Vagina (tissue), 2 donors: ENCODE measurements around the gene NRP2. TPM values are rescaled to one million over a fixed set of nuclear protein-coding genes. Genes with fewer than 3 reads are reported as not detected.

Experiments
- DNase-seq, 2 donors: peaks; one replicate each; pipeline ENCODE4 v3.0.0-alpha.2; 2017; ENCODE audit errors: extremely low spot score in 2 of 2
- H3K27ac ChIP-seq: fragments of 200-600 bp; sonication (generic); one replicate; pipeline ENCODE4 v1.5.1; 2019
- H3K27me3 ChIP-seq: fragments of 200-600 bp; sonication (generic); one replicate; pipeline ENCODE4 v1.5.1; 2019
- H3K36me3 ChIP-seq, 2 donors: fragments of 200-600 bp; sonication (generic); one replicate each; pipeline ENCODE4 v1.5.1; 2017 to 2019
- H3K4me1 ChIP-seq: fragments of 200-600 bp; sonication (generic); one replicate; pipeline ENCODE4 v1.5.1; 2019
- H3K4me3 ChIP-seq, 2 donors: fragments of 200-600 bp; sonication (generic); 1 replicate in 1 of 2; 2 replicates in 1 of 2; pipeline ENCODE4 v1.5.1; 2016 to 2019
- H3K9me3 ChIP-seq: fragments of 200-600 bp; sonication (generic); one replicate; pipeline ENCODE4 v1.5.1; 2019
- CTCF ChIP-seq, 3 experiments: fragments of 450-650 bp in 2 of 3; fragments of 200-600 bp in 1 of 3; sonication (generic) in 1 of 3; IDR thresholded peaks; one replicate each; pipeline ENCODE4 v1.5.1; 2017 to 2019; ENCODE audit warnings: antibody characterized with exemption in 3 of 3, mild to moderate bottlenecking in 2 of 3, moderate library complexity in 2 of 3
- POLR2A ChIP-seq, 2 donors: fragments of 450-650 bp; IDR thresholded peaks; one replicate each; pipeline ENCODE4 v1.6.1; 2017; ENCODE audit warnings: antibody characterized with exemption in 2 of 2, mild to moderate bottlenecking in 2 of 2, moderate library complexity in 2 of 2
- POLR2AphosphoS5 ChIP-seq, 2 donors: sonication (generic); formaldehyde crosslinking; IDR thresholded peaks; one replicate each; pipeline ENCODE4 v1.9.0; 2017; ENCODE audit warnings: antibody characterized with exemption in 2 of 2, mild to moderate bottlenecking in 2 of 2, low read depth in 1 of 2; ENCODE audit not compliant: insufficient read depth in 1 of 2
- intact Hi-C: fragments of 100-400 bp; cut with DNase I; formaldehyde crosslinking; loops from one replicate; pipeline ENCODE4 v1.15.1; 2023
- total RNA-seq: library from RNA; depleted of rRNA; stranded (reverse); fragments of >200 nt; gene quantifications from one replicate; pipeline ENCODE4 v1.2.3, GENCODE V29; 2016

Gene NRP2
- total RNA-seq, 1 donor from 2014 or later, result 65.6 TPM

- TF ChIP-seq CTCF (IDR thresholded peaks at IDR 0.05) (no peak), POLR2AphosphoS5 (IDR thresholded peaks at IDR 0.05; ENCODE audit: insufficient read depth in 1 of 2, low read depth in 1 of 2) (no peak), POLR2A (IDR thresholded peaks at IDR 0.05) (no peak)
- Histone ChIP-seq H3K4me3 (no peak overlapping the region), H3K9me3 (no peaks in the 10 kb centered on the region), H3K4me1 (no peaks in the 10 kb centered on the region), H3K36me3 (no peaks in the 10 kb centered on the region), H3K27me3 (no peaks in the 10 kb centered on the region), H3K27ac (no peak overlapping the region)
- intact Hi-C loops, result no loop called here
- DNase-seq, result no peak
Measured at GRCh38 chr2:205637779-205638503, 44.4 kb upstream of the NRP2 start.

GRCh38 chr2:205640716-205641115 lies 41.6 kb upstream of the NRP2 start:
- H3K9me3 ChIP-seq, result no peaks in the 10 kb centered on the region

GRCh38 chr2:205642599-205643356 lies 39.5 kb upstream of the NRP2 start:
- intact Hi-C loops, result no loop called here
- H3K9me3 ChIP-seq, result no peaks in the 10 kb centered on the region
- H3K27me3 ChIP-seq, result no peaks in the 10 kb centered on the region
- DNase-seq, result no peak
- TF ChIP-seq POLR2A (IDR thresholded peaks at IDR 0.05) (no peak), CTCF (IDR thresholded peaks at IDR 0.05) (no peak), POLR2AphosphoS5 (IDR thresholded peaks at IDR 0.05; ENCODE audit: insufficient read depth in 1 of 2, low read depth in 1 of 2) (no peak)
- no peak overlapping the region for H3K27ac ChIP-seq
- no peaks in the 10 kb centered on the region for H3K36me3 ChIP-seq
- no peak overlapping the region for H3K4me3 ChIP-seq
- H3K4me1 ChIP-seq, result no peaks in the 10 kb centered on the region

More at GRCh38 chr2:205640716-205641115, 41.6 kb upstream of the NRP2 start:
- intact Hi-C loops, result no loop called here
- no peak for TF ChIP-seq POLR2A (IDR thresholded peaks at IDR 0.05)
- TF ChIP-seq CTCF (IDR thresholded peaks at IDR 0.05), result no peak
- no peak for TF ChIP-seq POLR2AphosphoS5 (IDR thresholded peaks at IDR 0.05; ENCODE audit: insufficient read depth in 1 of 2, low read depth in 1 of 2)
- Histone ChIP-seq H3K36me3 (no peaks in the 10 kb centered on the region), H3K4me1 (no peaks in the 10 kb centered on the region), H3K27ac (no peak overlapping the region), H3K27me3 (no peaks in the 10 kb centered on the region), H3K4me3 (no peak overlapping the region)
- DNase-seq, result no peak

GRCh38 chr2:205643391-205643885 lies 38.9 kb upstream of the NRP2 start:
- Histone ChIP-seq H3K27ac (no peak overlapping the region), H3K36me3 (no peaks in the 10 kb centered on the region), H3K27me3 (no peaks in the 10 kb centered on the region), H3K9me3 (no peaks in the 10 kb centered on the region), H3K4me3 (no peak overlapping the region), H3K4me1 (no peaks in the 10 kb centered on the region)
- no peak for TF ChIP-seq POLR2AphosphoS5 (IDR thresholded peaks at IDR 0.05; ENCODE audit: insufficient read depth in 1 of 2, low read depth in 1 of 2)
- TF ChIP-seq CTCF (IDR thresholded peaks at IDR 0.05), result no peak
- no peak for TF ChIP-seq POLR2A (IDR thresholded peaks at IDR 0.05)
- DNase-seq, result no peak
- intact Hi-C loops, result no loop called here
